Embryonic facial prominence (tissue), 1 donor: ENCODE data around the gene CD46.

Source experiments
- DNase-seq: peaks from one replicate; pipeline ENCODE4 v3.0.0-alpha.2; 2016; ENCODE audit errors: extremely low spot score

CD46 gene

GRCh38 chr1:207813946-207814345 is 62.1 kb downstream of the CD46 start:
- DNase-seq = no peak

GRCh38 chr1:207814469-207814868 is 62.6 kb downstream of the CD46 start:
- DNase-seq = no peak

GRCh38 chr1:207815466-207815865 is 63.6 kb downstream of the CD46 start:
- no peak for DNase-seq

- DNase-seq = no peak
These were observed 64.0 kb downstream of the CD46 start for GRCh38 chr1:207815913-207816291.

- DNase-seq = no peak
These were observed 65.3 kb downstream of the CD46 start for GRCh38 chr1:207817166-207817565.

- no peak for DNase-seq
These were observed 66.2 kb downstream of the CD46 start for GRCh38 chr1:207817778-207818751.

- no peak for DNase-seq
These were observed 67.2 kb downstream of the CD46 start for GRCh38 chr1:207818971-207819451.

- DNase-seq = no peak
These were observed 69.0 kb downstream of the CD46 start for GRCh38 chr1:207820568-207821463.

- no peak for DNase-seq
These were observed 69.7 kb downstream of the CD46 start for GRCh38 chr1:207821464-207822045.

- no peak for DNase-seq
These were observed 70.3 kb downstream of the CD46 start for GRCh38 chr1:207822124-207822601.

- DNase-seq = no peak
These were observed 71.0 kb downstream of the CD46 start for GRCh38 chr1:207822602-207823451.

GRCh38 chr1:207823531-207823879 is 71.7 kb downstream of the CD46 start:
- DNase-seq = no peak

- DNase-seq = peak; percentile 85
These were observed 72.2 kb downstream of the CD46 start for GRCh38 chr1:207823880-207824566.

GRCh38 chr1:207824691-207825408 is 73.0 kb downstream of the CD46 start:
- DNase-seq = no peak

- DNase-seq = no peak
These were observed 73.5 kb downstream of the CD46 start for GRCh38 chr1:207825409-207825695.

- no peak for DNase-seq
These were observed 74.1 kb downstream of the CD46 start for GRCh38 chr1:207825719-207826556.

GRCh38 chr1:207826557-207827487 is 75.0 kb downstream of the CD46 start:
- no peak for DNase-seq

- DNase-seq = no peak
These were observed 75.6 kb downstream of the CD46 start for GRCh38 chr1:207827488-207827830.
